PC-3 (cell line): ENCODE results near the gene LIMA1. TPM values are rescaled to one million over a fixed set of nuclear protein-coding genes. Genes with fewer than 3 reads are reported as not detected.
"Not testable (repeated sequence)": the region's sequence is repeated elsewhere in the genome, so short reads cannot be mapped to it uniquely, and the experiment has no call there.

Source experiments
- ATAC-seq: fragments of 200-7000 bp; cut with Tn5 transposase; 2 replicates; pipeline ENCODE4 v1.9.1; 2020; ENCODE audit warnings: mild to moderate bottlenecking, moderate library complexity
- Bru-seq: library from RNA; stranded (reverse); fragments of 400-500 nt; gene quantifications from one replicate; lab custom pipeline; 2021; lab: Mats Ljungman, UMichigan
- BruChase-seq, 2 experiments: library from RNA; stranded (reverse); fragments of 400-500 nt; gene quantifications; one replicate each; lab custom pipeline; 2021; lab: Mats Ljungman, UMichigan
- BruUV-seq: library from RNA; stranded (reverse); fragments of 400-500 nt; replicated peaks from 2 replicates; lab custom pipeline; 2021; lab: Mats Ljungman, UMichigan
- CTCF ChIA-PET: fragments of 300-600 bp; sonication (Branson Sonifier 250); formaldehyde crosslinking; loops from one replicate; lab custom pipeline; 2022; ENCODE audit warnings: antibody characterized with exemption; lab: Charles Lee
- POLR2A ChIA-PET: fragments of 300-600 bp; sonication (Branson Sonifier 250); formaldehyde crosslinking; loops from one replicate; lab custom pipeline; 2022; ENCODE audit warnings: antibody characterized with exemption; ENCODE audit not compliant: unreplicated experiment; lab: Charles Lee
- DNase-seq: peaks from one replicate; pipeline ENCODE4 v3.0.0-alpha.2; 2015
- H2AFZ ChIP-seq: fragments of 300-600 bp; sonication (generic); 2 replicates; pipeline ENCODE4 v1.6.0; 2016; ENCODE audit warnings: antibody characterized with exemption, low read length
- H3F3A ChIP-seq: fragments of 300-600 bp; sonication (generic); one replicate; pipeline ENCODE4 v1.6.0; 2017; ENCODE audit warnings: antibody characterized with exemption, low read length, control low read depth, mild to moderate bottlenecking; ENCODE audit not compliant: unreplicated experiment
- H3K27ac ChIP-seq: fragments of 300-600 bp; sonication (generic); 2 replicates; pipeline ENCODE4 v1.5.1; 2016; ENCODE audit warnings: mild to moderate bottlenecking, low read length
- H3K27me3 ChIP-seq: fragments of 300-600 bp; sonication (generic); 2 replicates; pipeline ENCODE4 v1.6.1; 2016; ENCODE audit warnings: low read length, mixed read lengths
- H3K36me3 ChIP-seq: fragments of 300-600 bp; sonication (generic); 2 replicates; pipeline ENCODE4 v1.6.1; 2016; ENCODE audit warnings: low read depth, mixed run types, low read length, mixed read lengths
- H3K4me1 ChIP-seq: fragments of 300-600 bp; sonication (generic); 2 replicates; pipeline ENCODE4 v1.5.1; 2016; ENCODE audit warnings: low read length; ENCODE audit not compliant: insufficient read depth
- H3K4me2 ChIP-seq: fragments of 300-600 bp; sonication (generic); 2 replicates; pipeline ENCODE4 v1.6.0; 2016; ENCODE audit warnings: low read length
- H3K4me3 ChIP-seq: fragments of 300-600 bp; sonication (generic); 2 replicates; pipeline ENCODE4 v1.5.1; 2016; ENCODE audit warnings: mild to moderate bottlenecking, low read length, mixed read lengths
- H3K79me2 ChIP-seq: fragments of 300-600 bp; sonication (generic); 2 replicates; pipeline ENCODE4 v1.6.1; 2017; ENCODE audit warnings: low read length, mixed read lengths
- H3K9ac ChIP-seq: fragments of 300-600 bp; sonication (generic); 2 replicates; pipeline ENCODE4 v1.6.0; 2016; ENCODE audit warnings: mild to moderate bottlenecking, low read length
- H3K9me2 ChIP-seq: fragments of 300-600 bp; sonication (generic); replicated peaks from 2 replicates; pipeline ENCODE4 v1.6.1; 2016; ENCODE audit warnings: mixed run types, low read length, mixed read lengths
- H3K9me3 ChIP-seq: fragments of 300-600 bp; sonication (generic); 2 replicates; pipeline ENCODE4 v1.6.1; 2016; ENCODE audit warnings: low read length, mixed read lengths
- H4K20me1 ChIP-seq: fragments of 300-600 bp; sonication (generic); 2 replicates; pipeline ENCODE4 v1.6.1; 2016; ENCODE audit warnings: low read length, mixed read lengths
- CTCF ChIP-seq: fragments of 300-600 bp; sonication (generic); conservative IDR thresholded peaks from 2 replicates; pipeline ENCODE4 v1.5.1; 2017; ENCODE audit warnings: antibody characterized with exemption, low read depth, mild to moderate bottlenecking, low read length
- EZH2 ChIP-seq: fragments of 300-600 bp; sonication (generic); IDR thresholded peaks from one replicate; pipeline ENCODE4 v1.6.1; 2017; ENCODE audit warnings: antibody characterized with exemption, mild to moderate bottlenecking, low read length; ENCODE audit not compliant: unreplicated experiment
- EZH2phosphoT487 ChIP-seq: fragments of 300-600 bp; sonication (generic); IDR thresholded peaks from 2 replicates; pipeline ENCODE4 v1.6.1; 2018; ENCODE audit warnings: mild to moderate bottlenecking, antibody characterized with exemption, low read length, borderline replicate concordance
- intact Hi-C: fragments of 100-400 bp; cut with micrococcal nuclease; formaldehyde crosslinking; loops from 2 replicates; pipeline ENCODE4 v1.9.0; 2023
- long read RNA-seq: library from polyadenylated mRNA; unstranded; transcript quantifications from one replicate; pipeline ENCODE4 v2.0.0, GENCODE V29; 2021; ENCODE audit not compliant: unreplicated experiment
- total RNA-seq: library from RNA; depleted of rRNA; stranded (reverse); fragments of >200 nt; gene quantifications from 2 replicates; pipeline ENCODE4 v1.2.3, GENCODE V29; 2014; rRNA removed

Gene LIMA1
- total RNA-seq = 45.1 and 58.2 TPM in 2 replicates
- Bru-seq, nascent RNA = percentile 71 among the genes with signal in this experiment
- BruChase-seq, experiment 1, labeled RNA remaining after a 6-hour chase = percentile 78 among the genes with signal in this experiment
- BruChase-seq, experiment 2, labeled RNA remaining after a 2-hour chase = percentile 63 among the genes with signal in this experiment
- long read RNA-seq, transcript LIMA1-201 (11 exons, 3,706 nt) = major isoform, 29 of 67 reads
- long read RNA-seq, transcript LIMA1-215 (8 exons, 3,254 nt) = minor isoform, 10 of 67 reads
- long read RNA-seq, partial matches to known transcripts = 8 of 67 reads
- long read RNA-seq, other reads (novel, unspliced or antisense) = 14 of 67 reads

- H3K9me3 ChIP-seq = no peaks in the 10 kb centered on the region
- H3K4me3 ChIP-seq = peak within 1 kb of the TSS; percentile 93
- H3K27me3 ChIP-seq = no peaks in the 10 kb centered on the region
- H3K79me2 ChIP-seq = peaks cover 51% of the 10 kb centered on the region
- peak within 1 kb of the TSS; percentile 79 for H3K9ac ChIP-seq
- H3K27ac ChIP-seq = peak within 1 kb of the TSS; percentile 53
- no peaks in the 10 kb centered on the region for H3K9me2 ChIP-seq
- CTCF ChIA-PET = interaction anchor here (0.5 to 0.6 kb wide), 2 partner anchors 73 to 170 kb away, joined by 3 to 4 read pairs; no protein-coding TSS in a partner anchor
- DNase-seq = peak; percentile 96
- peak; percentile 94 for ATAC-seq
- no peak for TF ChIP-seq EZH2phosphoT487
- no peak for TF ChIP-seq CTCF
- no peak for TF ChIP-seq EZH2
- H3F3A ChIP-seq = no peaks in the 10 kb centered on the region
- POLR2A ChIA-PET = interaction anchor here (0.6 to 1.3 kb wide), 6 partner anchors 27 to 1100 kb away, joined by 3 to 6 read pairs (median 3); no protein-coding TSS in a partner anchor
- no peaks in the 10 kb centered on the region for H3K36me3 ChIP-seq
- H2AFZ ChIP-seq = peak within 1 kb of the TSS; percentile 81
- intact Hi-C loops = loop anchor here (2.0 kb wide), 1 partner anchor 29 kb away; no protein-coding TSS in a partner anchor
- H3K4me1 ChIP-seq = peaks cover 26% of the 10 kb centered on the region
- peak within 1 kb of the TSS; percentile 89 for H3K4me2 ChIP-seq
- no peaks in the 10 kb centered on the region for H4K20me1 ChIP-seq
- BruUV-seq = no TSS peak
These were observed at the start of gene LIMA1 for GRCh38 chr12:50283229-50283923. TSS of gene LIMA1 (minus strand) at chr12:50283520. CDS start at chr12:50248751, 34,769 bp downstream.

- no TSS peak for BruUV-seq
These were observed 48.4 kb upstream of the LIMA1 start for GRCh38 chr12:50331745-50332144.

GRCh38 chr12:50328664-50329063 is 45.3 kb upstream of the LIMA1 start:
- H3K4me3 ChIP-seq, H3K9me3 ChIP-seq, H3K9ac ChIP-seq, POLR2A ChIA-PET, H2AFZ ChIP-seq, H3K36me3 ChIP-seq, H3K9me2 ChIP-seq, ATAC-seq, H3K27ac ChIP-seq, H4K20me1 ChIP-seq, H3K79me2 ChIP-seq, H3K27me3 ChIP-seq, DNase-seq, CTCF ChIA-PET, BruUV-seq, H3K4me2 ChIP-seq, H3F3A ChIP-seq: not testable (repeated sequence)
- peaks cover 29% of the 10 kb centered on the region for H3K4me1 ChIP-seq
- intact Hi-C loops = loop anchor here (5.0 kb wide), 1 partner anchor 126 kb away; no protein-coding TSS in a partner anchor

More at GRCh38 chr12:50331745-50332144, 48.4 kb upstream of the LIMA1 start:
- Histone ChIP-seq H3K9ac (no peak overlapping the region), H3K27me3 (no peaks in the 10 kb centered on the region), H4K20me1 (no peaks in the 10 kb centered on the region), H3K4me2 (no peak overlapping the region), H3F3A (no peaks in the 10 kb centered on the region), H3K36me3 (no peaks in the 10 kb centered on the region), H3K4me3 (no peak overlapping the region), H3K9me3 (no peaks in the 10 kb centered on the region), H3K79me2 (no peaks in the 10 kb centered on the region), H2AFZ (no peak overlapping the region), H3K27ac (no peak overlapping the region), H3K9me2 (no peaks in the 10 kb centered on the region), H3K4me1 (peaks cover 19% of the 10 kb centered on the region)
- no peak for DNase-seq
- no peak for ATAC-seq
- ChIA-PET POLR2A (interaction anchor here (0.6 kb wide), 1 partner anchor 22 kb away, joined by 6 read pairs; no protein-coding TSS in a partner anchor), CTCF (no interaction called here)
- TF ChIP-seq EZH2phosphoT487 (no peak), CTCF (no peak), EZH2 (no peak)
- intact Hi-C loops = no loop called here
